Colonic mucosa (tissue), 4 donors: ENCODE results near the gene NCK2. TPM values are rescaled to one million over a fixed set of nuclear protein-coding genes. Genes with fewer than 3 reads are reported as not detected.

ENCODE experiments used
- DNase-seq: peaks from one replicate; pipeline ENCODE4 v3.0.0-alpha.2; 2020
- H3K27ac ChIP-seq: fragments of 200-600 bp; one replicate; pipeline ENCODE4 v1.8.0; 2021
- H3K27me3 ChIP-seq: fragments of 200-600 bp; one replicate; pipeline ENCODE4 v1.8.0; 2021
- H3K36me3 ChIP-seq: fragments of 200-600 bp; one replicate; pipeline ENCODE4 v1.8.0; 2021
- H3K4me1 ChIP-seq: fragments of 200-600 bp; one replicate; pipeline ENCODE4 v1.8.0; 2021; ENCODE audit warnings: mild to moderate bottlenecking
- H3K4me3 ChIP-seq: fragments of 200-600 bp; one replicate; pipeline ENCODE4 v1.8.0; 2021
- H3K9ac ChIP-seq, 2 donors: one replicate each; pipeline ENCODE4 v1.7.0; 2013; ENCODE audit warnings: control low read depth in 2 of 2, low read depth in 2 of 2, low read length in 2 of 2
- H3K9me3 ChIP-seq: fragments of 200-600 bp; one replicate; pipeline ENCODE4 v1.8.0; 2021
- intact Hi-C: fragments of 100-400 bp; cut with DNase I; formaldehyde crosslinking; loops from one replicate; pipeline ENCODE4 v1.14.1; 2022
- total RNA-seq, 2 donors: library from RNA; stranded (reverse); fragmentation: NEBNext Ultra II Directional in 1 of 2; extraction: Animal tissue kit (Norgen Biotek cat#: 25700) in 1 of 2; gene quantifications; one replicate each; pipeline ENCODE4 v1.2.1, GENCODE V29; 2021
- TF ChIP-seq, protein P1 (sequence below): fragments of 200-600 bp; IDR thresholded peaks from one replicate; pipeline ENCODE4 v1.8.0; 2022; ENCODE audit warnings: antibody characterized with exemption, mild to moderate bottlenecking
- donor health status: healthy.
- donor health status: DM: no; HTN: no; CAD: no.
- donor health status: DM: no; HTN: no; CAD: no.

Gene NCK2
- total RNA-seq, 2 donors from 2014 or later: 51.3 to 67.5 TPM

DNA sequence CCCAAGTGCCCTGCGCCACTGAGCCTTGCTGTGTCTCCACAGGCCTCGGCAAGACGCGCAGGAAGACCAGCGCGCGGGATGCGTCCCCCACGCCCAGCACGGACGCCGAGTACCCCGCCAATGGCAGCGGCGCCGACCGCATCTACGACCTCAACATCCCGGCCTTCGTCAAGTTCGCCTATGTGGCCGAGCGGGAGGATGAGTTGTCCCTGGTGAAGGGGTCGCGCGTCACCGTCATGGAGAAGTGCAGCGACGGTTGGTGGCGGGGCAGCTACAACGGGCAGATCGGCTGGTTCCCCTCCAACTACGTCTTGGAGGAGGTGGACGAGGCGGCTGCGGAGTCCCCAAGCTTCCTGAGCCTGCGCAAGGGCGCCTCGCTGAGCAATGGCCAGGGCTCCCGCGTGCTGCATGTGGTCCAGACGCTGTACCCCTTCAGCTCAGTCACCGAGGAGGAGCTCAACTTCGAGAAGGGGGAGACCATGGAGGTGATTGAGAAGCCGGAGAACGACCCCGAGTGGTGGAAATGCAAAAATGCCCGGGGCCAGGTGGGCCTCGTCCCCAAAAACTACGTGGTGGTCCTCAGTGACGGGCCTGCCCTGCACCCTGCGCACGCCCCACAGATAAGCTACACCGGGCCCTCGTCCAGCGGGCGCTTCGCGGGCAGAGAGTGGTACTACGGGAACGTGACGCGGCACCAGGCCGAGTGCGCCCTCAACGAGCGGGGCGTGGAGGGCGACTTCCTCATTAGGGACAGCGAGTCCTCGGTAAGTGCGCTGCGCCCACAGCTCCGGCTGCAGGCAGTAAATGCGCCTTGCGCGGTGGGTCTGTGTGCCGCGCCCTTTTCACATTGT lies 136.8 kb downstream of the NCK2 start:
- intact Hi-C loops: no loop called here
- Histone ChIP-seq H3K27ac (no peak overlapping the region), H3K4me1 (peaks cover 11% of the 10 kb centered on the region), H3K36me3 (peaks cover 4% of the 10 kb centered on the region), H3K9ac (no peak overlapping the region), H3K9me3 (no peaks in the 10 kb centered on the region), H3K27me3 (no peaks in the 10 kb centered on the region), H3K4me3 (no peak overlapping the region)
- TF ChIP-seq, protein P1, sequence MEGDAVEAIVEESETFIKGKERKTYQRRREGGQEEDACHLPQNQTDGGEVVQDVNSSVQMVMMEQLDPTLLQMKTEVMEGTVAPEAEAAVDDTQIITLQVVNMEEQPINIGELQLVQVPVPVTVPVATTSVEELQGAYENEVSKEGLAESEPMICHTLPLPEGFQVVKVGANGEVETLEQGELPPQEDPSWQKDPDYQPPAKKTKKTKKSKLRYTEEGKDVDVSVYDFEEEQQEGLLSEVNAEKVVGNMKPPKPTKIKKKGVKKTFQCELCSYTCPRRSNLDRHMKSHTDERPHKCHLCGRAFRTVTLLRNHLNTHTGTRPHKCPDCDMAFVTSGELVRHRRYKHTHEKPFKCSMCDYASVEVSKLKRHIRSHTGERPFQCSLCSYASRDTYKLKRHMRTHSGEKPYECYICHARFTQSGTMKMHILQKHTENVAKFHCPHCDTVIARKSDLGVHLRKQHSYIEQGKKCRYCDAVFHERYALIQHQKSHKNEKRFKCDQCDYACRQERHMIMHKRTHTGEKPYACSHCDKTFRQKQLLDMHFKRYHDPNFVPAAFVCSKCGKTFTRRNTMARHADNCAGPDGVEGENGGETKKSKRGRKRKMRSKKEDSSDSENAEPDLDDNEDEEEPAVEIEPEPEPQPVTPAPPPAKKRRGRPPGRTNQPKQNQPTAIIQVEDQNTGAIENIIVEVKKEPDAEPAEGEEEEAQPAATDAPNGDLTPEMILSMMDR: no peak
- no peak for DNase-seq

GRCh38 chr2:105882341-105882740 lies 137.6 kb downstream of the NCK2 start:
- Histone ChIP-seq H3K4me1 (peaks cover 11% of the 10 kb centered on the region), H3K27me3 (no peaks in the 10 kb centered on the region), H3K36me3 (peaks cover 4% of the 10 kb centered on the region), H3K27ac (no peak overlapping the region), H3K4me3 (no peak overlapping the region), H3K9me3 (no peaks in the 10 kb centered on the region), H3K9ac (no peak overlapping the region)
- no peak for DNase-seq
- TF ChIP-seq, protein P1: no peak
- intact Hi-C loops: no loop called here

DNA sequence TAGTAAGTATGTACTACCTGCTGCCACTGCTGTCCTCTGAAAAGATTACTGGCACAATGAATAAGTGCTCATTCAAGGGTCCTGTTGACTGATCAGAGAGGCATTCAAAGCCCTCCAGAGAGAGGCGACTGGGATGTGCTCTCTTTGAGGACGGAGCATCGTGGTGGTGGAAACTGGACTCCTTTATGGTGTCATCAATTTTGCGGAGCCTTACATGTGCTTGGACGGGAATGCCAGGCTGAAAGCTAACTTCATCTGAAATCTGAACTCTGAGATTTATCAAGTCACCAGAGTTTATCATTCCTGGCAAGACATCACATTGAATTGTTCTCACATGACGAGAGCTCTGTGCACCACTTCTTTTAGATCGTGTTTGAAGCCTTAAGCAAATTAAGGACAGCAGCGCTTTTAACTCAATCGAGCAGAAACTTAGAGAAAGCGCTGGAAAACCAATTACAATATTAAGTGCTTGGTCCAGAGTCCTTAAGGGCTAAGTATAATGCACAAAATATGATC lies 138.3 kb downstream of the NCK2 start:
- Histone ChIP-seq H3K36me3 (peaks cover 4% of the 10 kb centered on the region), H3K27ac (no peak overlapping the region), H3K9ac (no peak overlapping the region), H3K9me3 (no peaks in the 10 kb centered on the region), H3K4me1 (peaks cover 9% of the 10 kb centered on the region), H3K4me3 (no peak overlapping the region), H3K27me3 (no peaks in the 10 kb centered on the region)
- TF ChIP-seq, protein P1: no peak
- no peak for DNase-seq
- intact Hi-C loops: no loop called here

DNA sequence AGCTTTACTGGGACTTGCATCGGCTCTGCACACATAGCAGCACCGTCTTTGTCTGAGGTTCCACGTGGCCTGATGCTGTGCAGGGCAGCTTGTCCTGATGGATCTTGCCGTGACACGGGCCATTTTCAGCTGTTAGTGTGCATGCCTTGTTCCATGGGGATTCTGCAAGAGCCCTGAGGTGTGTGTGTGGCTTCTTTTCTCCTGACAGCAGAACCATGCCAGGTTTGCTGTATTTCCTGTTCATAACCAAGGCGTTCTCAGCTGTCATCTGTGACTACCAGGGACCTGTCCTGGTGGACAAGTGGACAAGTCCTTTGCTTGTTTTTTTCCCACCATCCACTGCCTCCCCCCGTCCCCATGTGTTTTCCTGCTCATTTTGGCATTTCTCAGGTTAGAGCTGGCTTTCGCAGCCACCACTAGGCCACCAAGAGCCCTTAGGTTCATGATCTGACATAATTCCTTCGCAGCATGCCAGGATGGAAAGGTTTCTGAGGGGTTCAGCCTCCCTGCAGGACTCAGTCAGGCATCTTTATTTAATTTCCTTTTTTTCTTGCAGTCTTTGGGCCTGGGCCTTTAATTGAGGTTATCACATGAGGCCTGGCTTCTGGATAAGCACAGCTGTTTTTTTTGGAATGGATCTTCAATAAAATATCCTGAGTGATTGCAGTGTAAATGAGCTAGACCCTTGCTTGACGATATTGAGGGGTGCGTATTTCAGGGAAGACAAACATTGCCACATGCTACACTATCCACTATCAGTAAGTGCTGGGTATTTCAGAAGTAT lies 139.4 kb downstream of the NCK2 start:
- Histone ChIP-seq H3K36me3 (peaks cover 4% of the 10 kb centered on the region), H3K27ac (no peak overlapping the region), H3K4me1 (no peaks in the 10 kb centered on the region), H3K9me3 (no peaks in the 10 kb centered on the region), H3K4me3 (no peak overlapping the region), H3K27me3 (no peaks in the 10 kb centered on the region), H3K9ac (no peak overlapping the region)
- TF ChIP-seq, protein P1: no peak
- no peak for DNase-seq
- intact Hi-C loops: no loop called here

GRCh38 chr2:105885456-105885855 lies 140.7 kb downstream of the NCK2 start:
- DNase-seq: no peak

More at GRCh38 chr2:105885456-105885855, 140.7 kb downstream of the NCK2 start:
- TF ChIP-seq, protein P1: no peak
- intact Hi-C loops: loop anchor here (5.0 kb wide), 1 partner anchor 308 kb away; no protein-coding TSS in a partner anchor
- H3K36me3 ChIP-seq: peaks cover 4% of the 10 kb centered on the region
- H3K4me3 ChIP-seq: no peak overlapping the region
- no peaks in the 10 kb centered on the region for H3K4me1 ChIP-seq
- no peak overlapping the region for H3K27ac ChIP-seq
- H3K27me3 ChIP-seq: no peaks in the 10 kb centered on the region
- H3K9ac ChIP-seq: no peak overlapping the region
- no peaks in the 10 kb centered on the region for H3K9me3 ChIP-seq
